Adipocyte (in vitro differentiated cells): ENCODE results near the gene SLK.

Experiments used
- DNase-seq: peaks from one replicate; pipeline ENCODE4 v3.0.0-alpha.2; 2015; ENCODE audit warnings: low read depth
- H3K27me3 ChIP-seq: replicated peaks from 2 replicates; pipeline ENCODE4 v1.7.0; 2013; ENCODE audit warnings: mild to moderate bottlenecking, low read length, moderate library complexity; ENCODE audit not compliant: control insufficient read depth, insufficient read depth
- H3K36me3 ChIP-seq: 2 replicates; pipeline ENCODE4 v1.7.0; 2013; ENCODE audit warnings: low read length, mild to moderate bottlenecking, moderate library complexity; ENCODE audit not compliant: control insufficient read depth, insufficient read depth, severe bottlenecking
- H3K4me1 ChIP-seq: 2 replicates; pipeline ENCODE4 v1.7.0; 2013; ENCODE audit warnings: mild to moderate bottlenecking, low read length, moderate library complexity; ENCODE audit not compliant: control insufficient read depth, insufficient read depth
- H3K4me3 ChIP-seq: 2 replicates; pipeline ENCODE4 v1.7.0; 2013; ENCODE audit warnings: mild to moderate bottlenecking, low read length, moderate library complexity
- H3K9ac ChIP-seq: 2 replicates; pipeline ENCODE4 v1.7.0; 2013; ENCODE audit warnings: mild to moderate bottlenecking, low read length, moderate library complexity
- H3K9me3 ChIP-seq: 2 replicates; pipeline ENCODE4 v1.7.0; 2013; ENCODE audit warnings: mild to moderate bottlenecking, low read length, moderate library complexity; ENCODE audit not compliant: control insufficient read depth

The SLK gene

GRCh38 chr10:103966671-103967447 lies at the start of gene SLK:
Gene SLK, plus strand, starts transcription at chr10:103967140. Its CDS starts 606 bp downstream, at chr10:103967746.
- peak; percentile 97 for DNase-seq
- H3K9me3 ChIP-seq, result no peaks in the 10 kb centered on the region
- H3K9ac ChIP-seq, result peak within 1 kb of the TSS; percentile 95
- peak within 1 kb of the TSS; percentile 98 for H3K4me3 ChIP-seq
- H3K4me1 ChIP-seq, result peaks cover 20% of the 10 kb centered on the region
- H3K27me3 ChIP-seq, result no peaks in the 10 kb centered on the region
- H3K36me3 ChIP-seq, result no peaks in the 10 kb centered on the region

DNA sequence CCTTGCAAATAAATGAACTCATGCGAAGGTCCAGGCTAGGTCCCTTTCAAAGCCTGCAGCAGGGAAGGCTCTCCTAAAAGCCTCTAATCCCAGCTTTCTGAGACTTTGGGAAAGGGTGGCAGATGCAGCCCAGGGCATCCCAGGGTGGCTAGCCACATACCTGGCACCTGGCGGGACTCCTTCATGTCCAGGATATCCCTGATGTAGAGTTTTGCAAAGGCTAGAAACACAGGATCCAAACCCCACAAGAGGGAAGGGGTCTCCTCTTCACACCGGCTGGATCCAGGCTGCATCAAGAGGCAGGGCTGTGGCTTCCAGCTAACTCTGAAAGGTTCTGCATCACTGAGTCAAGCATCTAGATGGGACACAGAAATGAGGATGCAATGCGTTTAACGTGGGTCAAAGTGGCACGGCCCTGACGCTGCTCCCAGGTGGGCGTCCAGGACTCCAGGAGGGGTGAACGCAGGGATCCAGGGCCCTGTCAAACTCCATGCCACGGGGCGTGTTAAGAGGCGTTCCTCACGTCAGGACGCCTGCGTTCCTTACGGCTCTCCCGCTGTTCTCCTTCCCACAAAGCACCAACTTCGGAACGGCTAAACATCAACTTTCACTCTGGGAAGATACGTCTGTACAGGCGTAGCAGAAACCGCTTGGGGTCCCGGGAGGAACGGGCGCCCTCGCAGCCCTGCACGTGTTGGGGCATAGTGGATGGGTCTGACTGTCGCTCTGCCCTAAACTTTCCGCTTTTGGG lies 49.5 kb upstream of the SLK start:
- H3K9me3 ChIP-seq, result no peaks in the 10 kb centered on the region

GRCh38 chr10:103918053-103918846 lies 48.7 kb upstream of the SLK start, which contains the start of gene STN1:
Gene STN1, minus strand, starts transcription at chr10:103918184. Its CDS starts 590 bp downstream, at chr10:103917594.
- H3K9ac ChIP-seq, result peak within 1 kb of the TSS; percentile 99
- H3K9me3 ChIP-seq, result no peaks in the 10 kb centered on the region
- H3K4me1 ChIP-seq, result peaks cover 32% of the 10 kb centered on the region
- peak within 1 kb of the TSS; percentile 95 for H3K4me3 ChIP-seq
- peak; percentile 99 for DNase-seq
- no peaks in the 10 kb centered on the region for H3K27me3 ChIP-seq
- H3K36me3 ChIP-seq, result no peaks in the 10 kb centered on the region

More for the DNA sequence above, 49.5 kb upstream of the SLK start:
- Histone ChIP-seq H3K4me1 (peaks cover 32% of the 10 kb centered on the region), H3K36me3 (no peaks in the 10 kb centered on the region), H3K4me3 (peak overlapping the region; percentile 95), H3K27me3 (no peaks in the 10 kb centered on the region), H3K9ac (peak overlapping the region; percentile 99)
- peak; percentile 68 for DNase-seq

DNA sequence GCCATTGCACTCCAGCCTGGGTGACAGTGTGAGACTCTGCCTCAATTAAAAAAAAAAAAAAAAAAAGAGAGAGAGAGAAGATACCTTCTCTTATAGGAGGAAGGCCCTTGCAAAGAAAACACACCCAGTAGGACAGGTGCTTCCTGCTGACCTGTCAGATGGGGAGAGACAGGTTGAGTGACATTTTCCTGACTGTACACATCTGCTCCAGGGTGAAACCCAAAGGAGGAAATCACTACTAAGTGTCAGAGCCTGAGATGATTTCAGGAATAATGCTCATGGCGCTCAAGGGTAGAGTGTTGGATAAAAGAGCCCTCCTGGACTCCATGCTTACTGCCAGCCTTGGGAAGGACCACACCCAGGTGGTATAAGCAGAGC lies 47.3 kb upstream of the SLK start:
- Histone ChIP-seq H3K4me3 (no peak overlapping the region), H3K4me1 (peaks cover 32% of the 10 kb centered on the region), H3K27me3 (no peaks in the 10 kb centered on the region), H3K9ac (no peak overlapping the region), H3K36me3 (no peaks in the 10 kb centered on the region), H3K9me3 (no peaks in the 10 kb centered on the region)
- no peak for DNase-seq

GRCh38 chr10:103921248-103921647 lies 45.7 kb upstream of the SLK start:
- Histone ChIP-seq H3K9ac (no peak overlapping the region), H3K36me3 (no peaks in the 10 kb centered on the region), H3K4me1 (peaks cover 19% of the 10 kb centered on the region), H3K9me3 (no peaks in the 10 kb centered on the region), H3K4me3 (no peak overlapping the region), H3K27me3 (no peaks in the 10 kb centered on the region)
- DNase-seq, result no peak

DNA sequence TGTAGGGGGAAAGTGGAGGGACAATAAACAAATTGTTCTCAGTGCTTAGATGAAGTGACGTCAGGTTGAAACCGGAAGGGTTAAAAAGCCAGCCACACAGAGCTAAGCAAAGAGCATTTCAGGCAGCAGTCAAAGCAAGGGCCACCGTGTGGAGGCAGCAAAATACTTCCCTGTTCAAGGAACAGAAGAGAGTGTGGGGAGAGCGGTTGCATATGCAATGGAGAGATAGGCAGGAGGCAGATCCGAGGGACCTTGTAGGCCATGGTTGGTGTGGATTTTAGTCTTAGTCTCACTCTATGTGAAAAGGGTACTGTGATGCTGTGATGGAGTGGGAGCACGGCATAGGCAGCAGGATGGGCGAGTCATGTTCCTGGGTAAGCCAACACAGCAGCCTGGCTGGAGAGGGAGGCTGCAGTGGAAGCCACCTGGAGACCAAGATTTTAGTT lies 45.2 kb upstream of the SLK start:
- H3K4me3 ChIP-seq, result no peak overlapping the region
- no peaks in the 10 kb centered on the region for H3K9me3 ChIP-seq
- no peak for DNase-seq
- peaks cover 14% of the 10 kb centered on the region for H3K4me1 ChIP-seq
- no peaks in the 10 kb centered on the region for H3K27me3 ChIP-seq
- no peaks in the 10 kb centered on the region for H3K36me3 ChIP-seq
- H3K9ac ChIP-seq, result no peak overlapping the region

- Histone ChIP-seq H3K4me3 (no peak overlapping the region), H3K27me3 (no peaks in the 10 kb centered on the region), H3K9me3 (no peaks in the 10 kb centered on the region), H3K4me1 (peaks cover 7% of the 10 kb centered on the region), H3K36me3 (no peaks in the 10 kb centered on the region), H3K9ac (no peak overlapping the region)
- DNase-seq, result no peak
These were observed 44.3 kb upstream of the SLK start for GRCh38 chr10:103922659-103923058.

- no peak for DNase-seq
- Histone ChIP-seq H3K4me3 (no peak overlapping the region), H3K4me1 (peaks cover 6% of the 10 kb centered on the region), H3K9ac (no peak overlapping the region), H3K27me3 (no peaks in the 10 kb centered on the region), H3K36me3 (no peaks in the 10 kb centered on the region), H3K9me3 (no peaks in the 10 kb centered on the region)
These were observed 43.4 kb upstream of the SLK start for GRCh38 chr10:103923502-103923901.

DNA sequence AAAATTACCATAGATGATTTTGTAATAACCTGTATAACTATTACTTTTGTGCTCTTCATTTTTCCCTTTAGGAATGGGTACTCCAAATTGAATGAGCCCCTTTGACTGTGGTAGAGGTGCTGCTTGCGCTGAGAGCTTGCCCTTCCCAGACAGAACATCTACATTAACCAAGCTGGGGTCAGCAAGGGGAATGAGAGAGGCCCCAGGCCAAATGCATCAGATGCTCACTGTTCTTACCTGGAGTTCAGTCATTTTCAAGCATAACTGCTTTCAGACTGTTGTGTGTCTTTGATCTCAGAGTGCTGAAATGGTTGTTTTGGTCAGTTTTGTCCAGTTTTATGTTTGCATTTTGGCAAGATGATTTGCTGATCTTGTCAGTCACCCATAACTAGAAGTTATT lies 41.3 kb upstream of the SLK start:
- DNase-seq, result no peak
- Histone ChIP-seq H3K4me1 (no peaks in the 10 kb centered on the region), H3K9me3 (no peaks in the 10 kb centered on the region), H3K9ac (no peak overlapping the region), H3K4me3 (no peak overlapping the region), H3K27me3 (no peaks in the 10 kb centered on the region), H3K36me3 (no peaks in the 10 kb centered on the region)

- Histone ChIP-seq H3K27me3 (no peaks in the 10 kb centered on the region), H3K4me3 (no peak overlapping the region), H3K36me3 (no peaks in the 10 kb centered on the region), H3K4me1 (no peaks in the 10 kb centered on the region), H3K9me3 (no peaks in the 10 kb centered on the region), H3K9ac (no peak overlapping the region)
- no peak for DNase-seq
These were observed 40.1 kb upstream of the SLK start for GRCh38 chr10:103926722-103927319.
